Fibroblast of skin of back (primary cell): ENCODE results near the gene TMPRSS9. TPM values are rescaled to one million over a fixed set of nuclear protein-coding genes. Genes with fewer than 3 reads are reported as not detected.

ENCODE experiments used
- DNase-seq: peaks from one replicate; pipeline ENCODE4 v3.0.0-alpha.2; 2013
- polyA plus RNA-seq, 2 experiments: library from polyadenylated mRNA; unstranded; fragments of 120-200 nt; gene quantifications; one replicate each; pipeline ENCODE4 v1.2.1, GENCODE V29; 2013; ENCODE audit not compliant: insufficient read length in 2 of 2

The TMPRSS9 gene
- 0.11 TPM for polyA plus RNA-seq (2013, experiment 1 of 2; ENCODE audit: insufficient read length)
- 0.25 TPM for polyA plus RNA-seq (2013, experiment 2 of 2; ENCODE audit: insufficient read length)

GRCh38 chr19:2359992-2360685, at the start of gene TMPRSS9:
Gene TMPRSS9 (plus strand): TSS chr19:2360265. CDS start chr19:2389786, 29,521 bp downstream.
- no peak for DNase-seq

- no peak for DNase-seq
Observed at GRCh38 chr19:2311093-2311492, 49.0 kb upstream of the TMPRSS9 start.

GRCh38 chr19:2312820-2313501, 47.1 kb upstream of the TMPRSS9 start:
- DNase-seq = no peak

- no peak for DNase-seq
Observed at GRCh38 chr19:2315121-2315817, 44.8 kb upstream of the TMPRSS9 start.

GRCh38 chr19:2315818-2316353, 44.2 kb upstream of the TMPRSS9 start:
- DNase-seq = peak; percentile 54

- DNase-seq = no peak
Observed at GRCh38 chr19:2317300-2317699, 42.8 kb upstream of the TMPRSS9 start.

GRCh38 chr19:2317756-2318155, 42.3 kb upstream of the TMPRSS9 start:
- no peak for DNase-seq

GRCh38 chr19:2318923-2319322, 41.1 kb upstream of the TMPRSS9 start:
- DNase-seq = no peak

- no peak for DNase-seq
Observed at GRCh38 chr19:2319551-2319950, 40.5 kb upstream of the TMPRSS9 start.

GRCh38 chr19:2320049-2320448, 40.0 kb upstream of the TMPRSS9 start:
- no peak for DNase-seq

- no peak for DNase-seq
Observed at GRCh38 chr19:2320939-2321338, 39.1 kb upstream of the TMPRSS9 start.

GRCh38 chr19:2321565-2322283, 38.3 kb upstream of the TMPRSS9 start:
- no peak for DNase-seq

GRCh38 chr19:2323707-2324106, 36.4 kb upstream of the TMPRSS9 start:
- no peak for DNase-seq

GRCh38 chr19:2324220-2324948, 35.7 kb upstream of the TMPRSS9 start:
- DNase-seq = no peak

- no peak for DNase-seq
Observed at GRCh38 chr19:2325281-2326046, 34.6 kb upstream of the TMPRSS9 start.

GRCh38 chr19:2326699-2327360, 33.2 kb upstream of the TMPRSS9 start:
- DNase-seq = no peak

GRCh38 chr19:2327773-2328400, 32.2 kb upstream of the TMPRSS9 start:
- peak; percentile 93 for DNase-seq

- DNase-seq = peak; percentile 88
Observed at GRCh38 chr19:2328401-2329148, 31.5 kb upstream of the TMPRSS9 start, which contains the start of the genes LSM7 and SPPL2B. Gene LSM7 (minus strand): TSS chr19:2328586. CDS start chr19:2328566, 20 bp downstream. Gene SPPL2B (plus strand): TSS chr19:2328684. CDS start chr19:2328710, 26 bp downstream.

GRCh38 chr19:2329149-2329478, 31.0 kb upstream of the TMPRSS9 start:
- no peak for DNase-seq
